AG08395 (cell line): ENCODE data around the gene SLC5A2.
"Not testable (repeated sequence)": the region's sequence is repeated elsewhere in the genome, so short reads cannot be mapped to it uniquely, and the experiment has no call there.

Experiments used
- DNase-seq: peaks from one replicate; pipeline ENCODE4 v3.0.0; 2012; ENCODE audit warnings: mixed read lengths, low spot score

Gene SLC5A2

DNA sequence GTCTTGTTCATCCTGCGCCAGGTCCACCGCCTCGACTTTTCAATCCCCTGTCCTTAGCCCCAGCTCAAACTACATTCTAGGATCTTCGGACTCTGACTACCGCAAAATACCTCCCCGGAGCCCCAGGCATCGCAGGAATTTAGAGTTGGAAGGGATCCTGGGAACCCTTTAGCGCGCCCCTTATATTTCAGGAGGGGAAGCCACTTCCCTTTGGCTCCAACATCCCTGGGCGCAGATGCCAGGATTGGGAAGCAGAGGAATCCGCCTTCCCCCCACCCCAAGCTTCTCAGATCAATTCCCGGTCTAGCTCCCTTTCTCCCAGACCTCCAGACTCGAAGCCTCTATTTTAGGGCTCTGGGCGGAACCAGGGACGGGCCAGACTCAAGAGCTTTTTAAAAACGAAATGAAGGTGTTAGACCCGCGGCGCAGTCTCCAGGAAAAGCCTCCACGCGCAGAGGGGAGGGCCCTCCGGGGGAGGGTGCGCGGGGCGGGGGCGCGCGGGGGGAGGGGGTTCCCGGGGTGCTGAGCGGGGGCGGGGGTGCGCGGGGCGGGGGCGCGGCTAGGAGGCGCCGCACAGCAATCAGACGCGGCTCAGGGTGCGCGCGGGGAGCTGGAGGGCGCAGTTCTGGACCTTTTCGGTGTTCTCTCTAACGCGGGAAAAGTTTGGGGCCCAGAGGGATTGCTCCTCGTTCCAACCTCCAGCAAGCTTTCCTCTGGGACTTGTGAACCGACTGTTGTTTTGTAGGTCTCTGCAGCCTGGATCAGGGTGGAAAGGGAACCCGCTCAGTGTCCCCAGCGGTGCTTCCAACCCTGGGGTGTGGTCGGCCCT, 46.4 kb downstream of the SLC5A2 start:
- DNase-seq = peak; percentile 67

DNA sequence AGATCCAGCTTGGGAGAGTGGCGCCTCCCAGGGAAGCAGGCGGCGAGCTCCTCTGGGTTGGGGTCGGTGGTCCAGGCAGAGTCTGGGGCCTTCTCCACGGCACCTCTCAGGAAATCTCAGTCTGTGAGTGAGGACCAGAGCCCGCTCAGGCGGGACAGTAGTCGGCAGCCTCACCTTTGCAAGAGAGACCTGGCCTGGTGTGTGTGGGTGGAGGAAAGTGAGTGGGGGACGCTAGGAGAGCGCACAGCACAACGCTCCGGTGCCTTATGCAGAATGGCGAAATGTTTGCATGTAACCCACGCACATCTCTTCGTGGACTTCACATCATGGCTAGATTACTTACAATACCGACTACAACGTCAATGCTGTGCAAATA, 47.0 kb downstream of the SLC5A2 start:
- no peak for DNase-seq

DNA sequence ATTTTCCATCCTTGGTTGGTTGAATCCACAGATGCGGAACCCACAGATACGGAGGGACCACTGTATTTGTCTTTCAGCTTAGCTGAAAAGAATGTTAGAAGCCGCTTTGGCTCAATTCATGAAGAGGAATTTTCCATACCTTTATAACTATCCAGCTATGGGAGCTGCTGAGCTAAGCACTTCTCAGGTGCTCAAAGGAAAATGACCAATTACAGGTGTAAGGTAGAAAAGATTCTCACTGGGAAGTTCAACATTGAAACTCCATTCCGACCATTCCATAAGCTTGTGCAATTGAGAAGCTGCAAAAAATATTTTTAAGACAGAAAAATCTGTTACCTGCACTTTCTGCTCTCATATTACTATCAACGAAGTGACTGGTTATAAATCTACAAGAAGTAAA, 47.5 kb downstream of the SLC5A2 start:
- DNase-seq = no peak

DNA sequence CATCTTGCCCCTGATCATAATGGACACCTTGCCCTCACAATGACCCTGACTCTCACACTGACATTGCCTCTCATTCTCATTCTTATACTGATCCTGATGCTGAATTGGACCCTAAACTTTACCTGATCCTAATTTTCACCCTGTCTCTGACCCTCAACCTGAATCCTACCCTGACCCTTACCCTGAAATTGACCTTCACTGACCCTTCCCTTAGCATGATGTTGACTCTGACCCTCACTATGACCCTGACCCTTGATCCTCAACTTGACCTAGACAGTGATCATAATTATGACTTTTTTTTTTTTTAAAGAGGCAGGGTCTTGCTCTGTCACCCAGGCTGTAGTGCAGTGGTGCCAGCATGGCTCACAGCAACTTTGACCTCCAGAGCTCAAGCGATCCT, 48.2 kb downstream of the SLC5A2 start:
- no peak for DNase-seq

DNA sequence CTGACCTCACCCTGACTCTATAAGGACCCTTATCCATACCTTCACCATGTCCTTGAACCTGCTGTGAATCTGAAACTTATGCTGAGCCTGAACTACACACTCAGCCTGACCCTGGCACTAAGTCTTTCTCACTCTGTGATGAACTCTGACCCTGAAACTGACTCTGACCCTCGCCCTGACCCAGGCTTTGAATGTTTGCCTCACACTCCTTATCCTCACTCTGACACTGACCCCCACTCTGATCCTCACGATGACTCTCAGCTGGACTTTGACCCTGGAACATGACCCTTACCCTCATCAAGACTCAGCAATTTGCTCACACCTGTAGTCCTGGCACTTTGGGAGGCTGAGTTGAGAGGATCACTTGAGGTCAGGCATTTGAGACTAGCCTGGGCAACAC, 49.2 kb downstream of the SLC5A2 start:
- DNase-seq = no peak

DNA sequence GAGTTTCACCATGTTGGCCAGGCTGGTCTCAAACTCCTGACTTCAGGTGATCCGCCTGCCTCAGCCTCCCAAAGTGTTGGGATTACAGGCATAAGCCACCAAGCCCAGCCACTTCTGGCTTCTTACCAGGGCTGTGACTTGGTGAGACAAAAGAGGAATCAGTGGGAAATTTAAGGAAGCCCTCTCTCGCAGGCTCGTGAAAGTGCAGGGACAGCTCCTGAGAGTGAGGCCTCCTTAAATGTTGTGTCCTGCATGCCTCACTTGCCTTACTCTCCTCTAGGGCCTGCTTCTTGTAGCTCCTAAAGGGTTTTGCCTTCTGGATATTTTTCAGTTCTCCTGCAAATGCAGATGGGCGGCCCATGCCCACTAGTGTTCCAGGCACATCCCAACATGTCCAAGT, 50.0 kb downstream of the SLC5A2 start:
- DNase-seq = no peak

DNA sequence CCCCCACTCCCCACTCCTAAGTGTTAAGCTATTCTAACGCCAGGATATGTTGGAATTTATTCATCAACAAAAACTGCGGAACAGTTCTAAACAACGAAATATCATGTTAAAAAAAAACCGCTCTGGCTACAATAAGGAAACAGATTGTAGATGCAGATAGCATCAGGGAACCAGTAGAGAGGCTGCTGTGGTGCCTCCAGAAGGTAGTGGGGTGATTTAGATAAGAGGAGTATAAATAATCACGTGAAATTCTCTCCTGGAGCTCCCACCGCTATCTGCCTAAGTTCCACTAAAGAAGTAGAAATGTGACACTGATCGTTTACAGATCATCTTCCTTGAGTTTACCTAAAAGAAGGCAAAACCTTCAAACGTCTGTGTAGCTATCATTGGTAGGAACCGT, 52.8 kb downstream of the SLC5A2 start:
- no peak for DNase-seq

DNA sequence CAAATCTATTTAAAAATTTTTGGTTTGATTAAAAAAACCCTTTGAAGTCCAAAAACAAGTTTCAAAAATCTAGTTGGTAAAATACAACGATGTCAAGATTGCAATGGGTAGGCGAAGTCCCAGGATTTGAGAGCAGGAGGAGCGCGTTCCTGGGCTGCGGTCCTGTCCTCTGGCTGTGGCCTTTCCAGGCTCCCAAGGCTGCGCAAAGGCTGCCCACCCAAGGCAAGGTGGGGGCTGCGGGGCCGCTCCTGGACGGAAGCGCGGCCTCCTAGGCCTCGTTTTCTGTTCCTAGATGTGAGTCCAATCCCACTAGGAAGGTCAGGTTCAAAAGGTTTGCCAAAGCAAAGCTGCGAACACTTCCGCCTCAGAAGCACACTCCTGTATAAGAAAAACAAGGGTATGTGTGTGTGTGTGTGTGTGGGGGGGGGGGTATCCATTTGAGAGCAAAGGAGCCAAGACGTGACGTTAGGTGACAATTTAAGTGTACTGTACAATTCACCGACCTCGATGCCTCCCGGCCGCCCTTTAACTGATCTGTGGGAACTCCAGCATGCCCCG, 54.0 kb downstream of the SLC5A2 start:
- no peak for DNase-seq

DNA sequence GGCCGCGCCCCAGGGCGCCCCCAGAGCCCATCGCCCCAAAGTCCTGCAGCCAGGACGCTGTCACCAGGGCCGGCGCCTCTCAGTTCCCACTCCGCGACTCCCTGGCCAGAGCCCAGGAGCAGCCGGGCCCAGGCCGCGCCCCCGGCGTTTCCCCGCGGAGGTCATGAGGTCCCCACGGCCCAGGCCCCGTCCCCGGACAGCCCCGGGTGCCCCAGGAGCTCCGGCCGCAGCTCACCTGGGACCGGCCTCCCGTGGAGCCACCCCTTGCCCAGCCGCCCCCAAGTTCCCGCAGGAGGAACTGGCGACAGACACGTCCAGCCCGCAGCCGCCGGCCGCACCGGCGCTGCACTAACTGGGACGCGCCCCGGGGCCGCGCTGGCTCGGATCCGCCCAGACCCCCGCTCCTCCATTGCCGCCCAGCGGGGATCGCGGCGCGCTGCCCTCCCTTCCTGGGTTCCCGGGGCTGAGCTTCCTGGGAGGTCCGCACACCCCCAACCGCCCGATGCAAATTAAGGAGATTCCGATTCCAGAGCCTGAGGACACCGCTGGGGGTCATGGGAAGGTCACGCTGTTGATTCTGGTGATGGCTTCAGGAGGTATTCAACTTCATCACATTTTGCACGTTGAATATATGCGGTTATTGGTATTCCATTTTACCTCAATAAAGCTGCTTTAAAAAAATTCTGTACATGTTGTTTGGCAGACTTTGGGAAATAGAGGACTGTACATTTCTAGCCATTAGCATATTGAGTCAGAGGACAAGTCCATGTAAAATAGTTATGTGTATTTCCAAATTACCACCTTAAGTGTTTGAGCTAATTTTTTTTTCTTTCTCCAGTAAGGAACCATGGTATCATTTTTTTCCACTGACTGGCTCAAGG, 54.7 kb downstream of the SLC5A2 start:
- no peak for DNase-seq

DNA sequence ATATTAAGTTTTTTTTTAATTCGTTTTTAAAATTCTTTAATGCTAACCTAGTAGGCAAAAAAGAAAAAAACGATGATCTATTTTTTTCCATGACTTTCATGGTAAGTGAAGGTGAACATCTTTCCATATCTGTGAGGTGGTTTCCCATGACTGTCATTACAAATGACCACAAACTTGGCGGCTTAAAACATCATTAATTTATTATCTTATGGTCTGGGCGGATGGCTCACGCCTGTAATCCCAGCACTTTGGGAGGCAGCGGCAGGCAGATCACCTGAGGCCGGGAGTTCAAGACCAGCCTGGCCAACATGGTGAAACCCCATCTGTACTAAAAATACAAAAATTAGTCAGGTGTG, 55.3 kb downstream of the SLC5A2 start:
- DNase-seq = not testable (repeated sequence)

DNA sequence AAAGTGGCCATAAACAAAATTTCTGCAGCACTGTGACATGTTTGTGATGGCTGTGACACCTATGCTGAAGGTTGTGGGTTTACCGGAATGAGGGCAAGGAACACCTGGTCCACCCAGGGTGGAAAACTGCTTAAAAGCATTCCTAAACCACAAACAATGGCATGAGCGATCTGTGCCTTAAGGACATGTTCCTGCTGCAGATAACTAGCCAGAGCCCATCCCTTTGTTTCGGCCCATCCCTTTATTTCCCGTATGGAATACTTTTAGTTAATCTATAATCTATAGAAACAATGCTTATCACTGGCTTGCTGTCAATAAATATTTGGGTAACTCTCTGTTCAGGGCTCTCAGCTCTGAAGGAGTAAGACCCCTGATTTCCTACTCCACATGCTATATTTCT, 56.8 kb downstream of the SLC5A2 start:
- not testable (repeated sequence) for DNase-seq
